SIG-M5 (cell line): Measurements from ENCODE around the gene NAP1L4.

Experiments used
- DNase-seq: peaks from one replicate; lab custom pipeline; 2025; lab: John Stamatoyannopoulos, UW

NAP1L4 gene

GRCh38 chr11:2992997-2993325, 832 bp upstream of the NAP1L4 start:
- DNase-seq, result no peak

- no peak for DNase-seq
These were observed 486 bp downstream of the NAP1L4 start for GRCh38 chr11:2991452-2992233.

- DNase-seq, result no peak
These were observed 1.3 kb downstream of the NAP1L4 start for GRCh38 chr11:2990617-2991451.

GRCh38 chr11:2989551-2989950, 2.6 kb downstream of the NAP1L4 start:
- no peak for DNase-seq

GRCh38 chr11:2989006-2989405, 3.1 kb downstream of the NAP1L4 start:
- no peak for DNase-seq

GRCh38 chr11:2987881-2988861, 4.0 kb downstream of the NAP1L4 start:
- no peak for DNase-seq

- DNase-seq, result no peak
These were observed 8.2 kb downstream of the NAP1L4 start for GRCh38 chr11:2983908-2984307.

GRCh38 chr11:2982214-2982613, 9.9 kb downstream of the NAP1L4 start:
- no peak for DNase-seq

- no peak for DNase-seq
These were observed 11.0 kb downstream of the NAP1L4 start for GRCh38 chr11:2981130-2981529.

- no peak for DNase-seq
These were observed 11.8 kb downstream of the NAP1L4 start for GRCh38 chr11:2980168-2980840.

GRCh38 chr11:2977113-2977512, 15.0 kb downstream of the NAP1L4 start:
- no peak for DNase-seq

- no peak for DNase-seq
These were observed 15.7 kb downstream of the NAP1L4 start for GRCh38 chr11:2976294-2977063.

- no peak for DNase-seq
These were observed 16.5 kb downstream of the NAP1L4 start for GRCh38 chr11:2975594-2975993.

GRCh38 chr11:2974272-2974671, 17.9 kb downstream of the NAP1L4 start:
- no peak for DNase-seq

GRCh38 chr11:2968341-2968900, 23.7 kb downstream of the NAP1L4 start:
- no peak for DNase-seq

GRCh38 chr11:2964782-2965181, 27.3 kb downstream of the NAP1L4 start:
- DNase-seq, result no peak

GRCh38 chr11:2963761-2964160, 28.4 kb downstream of the NAP1L4 start:
- no peak for DNase-seq

- DNase-seq, result no peak
These were observed 28.9 kb downstream of the NAP1L4 start for GRCh38 chr11:2963112-2963754.

- DNase-seq, result no peak
These were observed 31.0 kb downstream of the NAP1L4 start for GRCh38 chr11:2961080-2961479.

GRCh38 chr11:2960139-2960538, 32.0 kb downstream of the NAP1L4 start:
- DNase-seq, result no peak
